HCT116 (cell line): ENCODE results near the gene TMEM63B.

Experiments used
- ATF3 ChIP-seq: IDR thresholded peaks from 2 replicates; pipeline ENCODE4 v1.6.1; 2012
- CEBPB ChIP-seq: IDR thresholded peaks from 2 replicates; pipeline ENCODE4 v1.6.1; 2012; ENCODE audit warnings: low read depth
- CTCF ChIP-seq, 3 experiments: fragments of 200-600 bp in 1 of 3; sonication (generic) in 1 of 3; IDR thresholded peaks in 2 of 3; conservative IDR thresholded peaks in 1 of 3; 2 replicates each; pipeline ENCODE4 v1.5.1; 2012 to 2017; ENCODE audit warnings: low read depth in 2 of 3, low read length in 2 of 3, antibody characterized with exemption in 1 of 3, borderline replicate concordance in 1 of 3, control low read depth in 1 of 3, mild to moderate bottlenecking in 1 of 3, mixed read lengths in 1 of 3, mixed run types in 1 of 3, moderate library complexity in 1 of 3; ENCODE audit not compliant: insufficient read depth in 1 of 3
- ELF1 ChIP-seq: IDR thresholded peaks from 2 replicates; pipeline ENCODE4 v1.6.1; 2012; ENCODE audit warnings: low read depth, borderline replicate concordance
- EZH2 ChIP-seq: fragments of 200-600 bp; sonication (generic); IDR thresholded peaks from 2 replicates; pipeline ENCODE4 v1.6.1; 2017; ENCODE audit warnings: antibody characterized with exemption, mixed run types
- EZH2phosphoT487 ChIP-seq: fragments of 200-600 bp; IDR thresholded peaks from 2 replicates; pipeline ENCODE4 v1.6.1; 2018; ENCODE audit warnings: antibody characterized with exemption, borderline replicate concordance
- MAX ChIP-seq: IDR thresholded peaks from 2 replicates; pipeline ENCODE4 v1.6.1; 2012
- POLR2A ChIP-seq: IDR thresholded peaks from 2 replicates; pipeline ENCODE4 v1.7.0; 2011; ENCODE audit warnings: borderline replicate concordance; ENCODE audit not compliant: insufficient read depth, insufficient read length; ENCODE audit errors: extremely low read depth
- POLR2AphosphoS5 ChIP-seq: IDR thresholded peaks from 2 replicates; pipeline ENCODE4 v1.6.1; 2011; ENCODE audit warnings: mild to moderate bottlenecking, low read depth, low read length, moderate library complexity
- RAD21 ChIP-seq: IDR thresholded peaks from 2 replicates; pipeline ENCODE4 v1.6.1; 2012; ENCODE audit warnings: low read depth, mild to moderate bottlenecking
- REST ChIP-seq: IDR thresholded peaks from 2 replicates; pipeline ENCODE4 v1.6.1; 2012; ENCODE audit warnings: low read depth
- SP1 ChIP-seq: IDR thresholded peaks from 2 replicates; pipeline ENCODE4 v1.6.1; 2012; ENCODE audit warnings: low read depth
- SRF ChIP-seq: IDR thresholded peaks from 2 replicates; pipeline ENCODE4 v1.6.1; 2012; ENCODE audit warnings: low read depth

- no peak for TF ChIP-seq POLR2AphosphoS5
- TF ChIP-seq CTCF (IDR thresholded peaks at IDR 0.05 in 2 of 3, conservative IDR thresholded peaks at IDR 0.05 in 1 of 3; ENCODE audit: borderline replicate concordance in 1 of 3, insufficient read depth in 1 of 3, low read depth in 2 of 3, low read length in 2 of 3) = no peak
- no peak for TF ChIP-seq POLR2A
- TF ChIP-seq EZH2 = no peak
- no peak for TF ChIP-seq RAD21
- no peak for TF ChIP-seq MAX
- TF ChIP-seq ATF3 = no peak
- no peak for TF ChIP-seq CEBPB
- TF ChIP-seq ELF1 = no peak
- no peak for TF ChIP-seq SRF
- TF ChIP-seq SP1 = no peak
- no peak for TF ChIP-seq REST
- TF ChIP-seq EZH2phosphoT487 = no peak
Observed at GRCh38 chr6:44101832-44102231, 25.5 kb upstream of the TMEM63B start.
